IMR-90 (cell line): Measurements from ENCODE around the gene SDHC.

Experiments used
- CEBPB ChIP-seq: IDR thresholded peaks from 2 replicates; pipeline ENCODE4 v1.6.1; 2012; ENCODE audit warnings: low read depth, low read length, improper control_type of control experiment
- CHD1 ChIP-seq: IDR thresholded peaks from 2 replicates; pipeline ENCODE4 v1.6.1; 2012; ENCODE audit warnings: low read depth, low read length, improper control_type of control experiment
- CTCF ChIP-seq: conservative IDR thresholded peaks from 2 replicates; pipeline ENCODE4 v1.5.1; 2012; ENCODE audit warnings: mild to moderate bottlenecking, low read depth, low read length, improper control_type of control experiment
- MAFK ChIP-seq: IDR thresholded peaks from 2 replicates; pipeline ENCODE4 v1.6.1; 2012; ENCODE audit warnings: low read depth, low read length, improper control_type of control experiment
- MXI1 ChIP-seq: IDR thresholded peaks from 2 replicates; pipeline ENCODE4 v1.6.1; 2012; ENCODE audit warnings: low read depth, mild to moderate bottlenecking, low read length, moderate library complexity, borderline replicate concordance
- POLR2A ChIP-seq: IDR thresholded peaks from 2 replicates; pipeline ENCODE4 v1.6.1; 2012; ENCODE audit warnings: mild to moderate bottlenecking, low read depth, low read length
- RAD21 ChIP-seq: IDR thresholded peaks from 2 replicates; pipeline ENCODE4 v1.6.1; 2012; ENCODE audit warnings: low read length, improper control_type of control experiment
- RCOR1 ChIP-seq: IDR thresholded peaks from 2 replicates; pipeline ENCODE4 v1.6.1; 2012; ENCODE audit warnings: mild to moderate bottlenecking, low read length, improper control_type of control experiment; ENCODE audit not compliant: insufficient replicate concordance
- RFX5 ChIP-seq: IDR thresholded peaks from 2 replicates; pipeline ENCODE4 v1.8.0; 2012; ENCODE audit warnings: low read depth, mild to moderate bottlenecking, low read length, moderate library complexity
- SMC3 ChIP-seq: fragments of 150-350 bp; IDR thresholded peaks from 2 replicates; pipeline ENCODE4 v1.6.1; 2016; ENCODE audit warnings: low read depth, mild to moderate bottlenecking, antibody characterized with exemption, low read length, moderate library complexity

GRCh38 chr1:161274874-161275273, 39.3 kb upstream of the SDHC start:
- TF ChIP-seq CTCF (no peak), SMC3 (no peak), RAD21 (no peak), CHD1 (no peak), POLR2A (no peak), RCOR1 (no peak), MAFK (no peak), CEBPB (no peak), MXI1 (no peak), RFX5 (no peak)
